DOHH2 (cell line): Measurements from ENCODE around the gene PDE11A.

ENCODE experiments used
- H3F3A ChIP-seq: fragments of 200-600 bp; sonication (generic), shearing (Covaris generic); 2 replicates; pipeline ENCODE4 v1.6.0; 2016; ENCODE audit warnings: antibody characterized with exemption, mild to moderate bottlenecking; ENCODE audit not compliant: control insufficient read depth, insufficient read depth
- H3K27ac ChIP-seq: fragments of 200-600 bp; sonication (generic); 2 replicates; pipeline ENCODE4 v1.5.1; 2014; ENCODE audit warnings: low read depth, mild to moderate bottlenecking, low read length, moderate library complexity
- H3K27me3 ChIP-seq: fragments of 200-600 bp; sonication (generic); 2 replicates; pipeline ENCODE4 v1.6.1; 2014; ENCODE audit warnings: mild to moderate bottlenecking, low read length, mixed read lengths; ENCODE audit not compliant: control insufficient read depth
- H3K36me3 ChIP-seq: fragments of 200-600 bp; sonication (generic); 2 replicates; pipeline ENCODE4 v1.6.1; 2014; ENCODE audit warnings: mild to moderate bottlenecking, low read length, moderate library complexity, mixed read lengths; ENCODE audit not compliant: control insufficient read depth
- H3K4me1 ChIP-seq: fragments of 200-600 bp; sonication (generic); 2 replicates; pipeline ENCODE4 v1.6.1; 2014; ENCODE audit warnings: mild to moderate bottlenecking, low read length, mixed read lengths; ENCODE audit not compliant: control insufficient read depth
- H3K4me2 ChIP-seq: fragments of 200-600 bp; sonication (generic); 2 replicates; pipeline ENCODE4 v1.6.0; 2014; ENCODE audit warnings: mild to moderate bottlenecking, low read length, moderate library complexity
- H3K4me3 ChIP-seq: fragments of 200-600 bp; sonication (generic); 2 replicates; pipeline ENCODE4 v1.5.1; 2014; ENCODE audit warnings: mild to moderate bottlenecking, low read length, mixed read lengths
- H3K79me2 ChIP-seq: fragments of 200-600 bp; sonication (generic); 2 replicates; pipeline ENCODE4 v1.6.1; 2014; ENCODE audit warnings: mild to moderate bottlenecking, low read length, mixed read lengths; ENCODE audit not compliant: control insufficient read depth
- H3K9me2 ChIP-seq: fragments of 200-600 bp; sonication (generic); replicated peaks from 2 replicates; pipeline ENCODE4 v1.6.1; 2014; ENCODE audit warnings: mild to moderate bottlenecking, low read length, mixed read lengths; ENCODE audit not compliant: control insufficient read depth
- H3K9me3 ChIP-seq: fragments of 200-600 bp; sonication (generic); 2 replicates; pipeline ENCODE4 v1.6.1; 2014; ENCODE audit warnings: antibody characterized with exemption, low read length, mixed read lengths; ENCODE audit not compliant: control insufficient read depth, insufficient read depth
- H4K20me1 ChIP-seq: fragments of 200-600 bp; sonication (generic); 2 replicates; pipeline ENCODE4 v1.6.0; 2014; ENCODE audit warnings: low read depth, mild to moderate bottlenecking, antibody characterized with exemption, low read length, moderate library complexity; ENCODE audit not compliant: control insufficient read depth, insufficient read depth
- CTCF ChIP-seq: fragments of 200-600 bp; sonication (generic); IDR thresholded peaks from one replicate; pipeline ENCODE4 v1.5.1; 2014; ENCODE audit warnings: antibody characterized with exemption, mild to moderate bottlenecking, low read depth, low read length; ENCODE audit not compliant: poor library complexity, severe bottlenecking
- EZH2phosphoT487 ChIP-seq: fragments of 200-600 bp; sonication (generic); IDR thresholded peaks from 2 replicates; pipeline ENCODE4 v1.6.1; 2017; ENCODE audit warnings: borderline replicate concordance, mild to moderate bottlenecking, antibody characterized with exemption, low read length, moderate library complexity, mixed read lengths

The PDE11A gene

GRCh38 chr2:177710889-177711288 lies 361.7 kb downstream of the PDE11A start:
- no peak overlapping the region for H3K4me3 ChIP-seq

GRCh38 chr2:177709986-177710401 lies 362.6 kb downstream of the PDE11A start:
- Histone ChIP-seq H3F3A (no peaks in the 10 kb centered on the region), H3K79me2 (no peaks in the 10 kb centered on the region), H4K20me1 (no peaks in the 10 kb centered on the region), H3K4me2 (no peak overlapping the region), H3K36me3 (no peaks in the 10 kb centered on the region), H3K4me3 (no peak overlapping the region), H3K9me2 (no peaks in the 10 kb centered on the region), H3K4me1 (no peaks in the 10 kb centered on the region), H3K9me3 (no peaks in the 10 kb centered on the region), H3K27me3 (peaks cover 3% of the 10 kb centered on the region; the same call in 1 of the 2 replicates), H3K27ac (no peak overlapping the region)
- TF ChIP-seq CTCF = no peak
- no peak for TF ChIP-seq EZH2phosphoT487

More at GRCh38 chr2:177710889-177711288, 361.7 kb downstream of the PDE11A start:
- Histone ChIP-seq H3F3A (no peaks in the 10 kb centered on the region), H3K9me3 (no peaks in the 10 kb centered on the region), H4K20me1 (no peaks in the 10 kb centered on the region), H3K79me2 (no peaks in the 10 kb centered on the region), H3K27ac (no peak overlapping the region), H3K36me3 (no peaks in the 10 kb centered on the region), H3K9me2 (no peaks in the 10 kb centered on the region), H3K27me3 (peaks cover 5% of the 10 kb centered on the region; the same call in 1 of the 2 replicates), H3K4me2 (no peak overlapping the region), H3K4me1 (no peaks in the 10 kb centered on the region)
- TF ChIP-seq EZH2phosphoT487 = no peak
- no peak for TF ChIP-seq CTCF

- Histone ChIP-seq H3K9me2 (no peaks in the 10 kb centered on the region), H3K79me2 (no peaks in the 10 kb centered on the region), H3K27me3 (peaks cover 3% of the 10 kb centered on the region; the same call in 1 of the 2 replicates), H3K9me3 (no peaks in the 10 kb centered on the region), H3K4me1 (no peaks in the 10 kb centered on the region), H3K4me2 (no peak overlapping the region), H3K27ac (no peak overlapping the region), H3K36me3 (no peaks in the 10 kb centered on the region), H4K20me1 (no peaks in the 10 kb centered on the region), H3F3A (no peaks in the 10 kb centered on the region), H3K4me3 (no peak overlapping the region)
- TF ChIP-seq EZH2phosphoT487 (no peak), CTCF (no peak)
Measured at GRCh38 chr2:177708660-177709444, 363.7 kb downstream of the PDE11A start.
